Forelimb muscle (tissue), 1 donor: ENCODE measurements around the gene SEPTIN2. TPM values are rescaled to one million over a fixed set of nuclear protein-coding genes. Genes with fewer than 3 reads are reported as not detected.
"Not testable (repeated sequence)": the region's sequence is repeated elsewhere in the genome, so short reads cannot be mapped to it uniquely, and the experiment has no call there.

Experiments
- DNase-seq: peaks from one replicate; pipeline ENCODE4 v3.0.0-alpha.2; 2013; ENCODE audit warnings: low read depth
- polyA plus RNA-seq: library from polyadenylated mRNA; unstranded; fragments of 120-200 nt; gene quantifications from one replicate; pipeline ENCODE4 v1.2.1, GENCODE V29; 2013; ENCODE audit not compliant: insufficient read length

Gene SEPTIN2
- polyA plus RNA-seq, 1 donor, result 275 TPM

GRCh38 chr2:241286348-241287090, 29.2 kb upstream of the SEPTIN2 start:
- no peak for DNase-seq

DNA sequence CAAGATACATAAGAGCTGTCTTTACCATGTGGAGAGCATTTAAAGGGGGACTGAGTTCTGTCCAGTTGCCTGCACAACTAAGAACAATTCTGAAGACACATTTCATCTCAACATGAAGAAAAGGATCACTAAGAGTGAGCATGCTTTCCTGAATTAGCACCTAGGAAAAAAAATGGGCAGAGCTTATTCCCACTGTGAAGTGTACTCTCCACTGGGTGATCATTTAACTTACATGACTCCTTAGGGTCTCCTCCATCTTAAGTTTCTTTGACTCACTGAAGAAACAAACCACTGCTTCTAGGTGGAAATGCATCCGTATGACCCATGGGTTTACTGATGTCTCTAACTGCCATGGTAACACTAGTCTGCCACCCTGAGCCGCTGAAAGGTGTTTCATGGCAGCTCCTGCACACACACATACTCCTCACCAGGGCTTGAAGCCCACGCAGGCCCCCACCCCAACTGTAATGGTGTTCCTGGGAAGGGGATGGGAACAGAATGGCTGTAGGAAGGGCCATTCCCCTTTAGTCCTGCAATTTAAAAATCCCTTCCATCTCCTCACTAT, 27.3 kb upstream of the SEPTIN2 start:
- DNase-seq, result no peak

DNA sequence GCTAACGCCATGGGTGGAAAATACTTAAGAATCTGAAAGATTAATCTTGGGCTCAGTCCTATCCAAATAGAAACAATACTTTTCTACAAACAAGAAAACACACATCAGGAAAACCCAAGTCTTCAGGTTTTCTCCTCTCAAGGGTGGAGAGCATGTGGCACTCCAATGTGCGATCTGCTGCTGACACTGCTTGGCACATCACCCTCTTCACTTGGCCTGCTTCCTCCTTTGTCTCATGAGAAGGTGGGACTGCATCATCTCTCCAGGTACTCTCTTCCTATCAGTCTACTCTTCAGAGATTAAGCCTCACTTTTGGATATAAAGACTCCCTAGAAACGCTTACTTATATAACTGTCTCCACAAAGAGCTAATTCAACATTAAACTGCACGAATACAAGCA, 26.7 kb upstream of the SEPTIN2 start:
- no peak for DNase-seq

DNA sequence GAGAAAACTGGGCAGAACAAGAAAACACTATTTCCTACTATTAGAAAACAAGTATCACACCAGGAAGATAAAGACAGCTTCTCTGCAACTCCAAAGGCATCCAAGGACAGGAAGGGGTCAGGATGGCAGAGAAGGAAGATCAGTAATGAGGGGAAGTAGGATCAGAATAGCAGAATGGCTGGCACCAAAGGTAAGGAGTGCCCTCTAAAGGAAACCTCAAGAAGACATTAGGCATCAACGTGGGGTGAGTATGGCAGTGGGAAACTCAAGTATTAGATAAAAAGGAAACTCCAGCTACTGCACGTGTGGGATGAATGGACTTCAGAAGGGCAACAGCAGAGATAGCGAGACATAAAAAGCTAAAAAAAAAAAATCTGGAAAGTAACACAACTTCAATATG, 26.1 kb upstream of the SEPTIN2 start:
- DNase-seq, result no peak

- no peak for DNase-seq
These were observed 24.6 kb upstream of the SEPTIN2 start for GRCh38 chr2:241291153-241291552.

GRCh38 chr2:241291977-241292376, 23.7 kb upstream of the SEPTIN2 start:
- DNase-seq, result no peak

DNA sequence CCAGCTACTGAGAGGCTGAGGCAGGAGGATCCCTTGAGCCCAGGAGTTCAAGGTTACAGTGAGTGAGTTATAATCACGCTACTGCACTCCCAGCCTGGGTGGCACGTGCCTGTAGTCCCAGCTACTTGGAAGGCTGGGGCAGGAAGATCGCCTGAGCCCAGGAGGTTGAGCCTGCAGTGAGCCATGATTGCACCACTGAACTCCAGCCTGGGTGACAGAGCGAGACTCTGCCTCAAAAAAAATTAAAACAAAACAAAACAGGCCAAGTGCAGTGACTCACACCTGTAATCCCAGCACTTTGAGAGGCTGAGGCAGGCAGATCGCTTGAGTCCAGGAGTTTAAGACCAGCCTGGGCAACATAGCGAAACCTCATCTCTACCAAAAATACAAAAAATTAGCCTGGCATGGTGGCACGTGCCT, 22.3 kb upstream of the SEPTIN2 start:
- not testable (repeated sequence) for DNase-seq

DNA sequence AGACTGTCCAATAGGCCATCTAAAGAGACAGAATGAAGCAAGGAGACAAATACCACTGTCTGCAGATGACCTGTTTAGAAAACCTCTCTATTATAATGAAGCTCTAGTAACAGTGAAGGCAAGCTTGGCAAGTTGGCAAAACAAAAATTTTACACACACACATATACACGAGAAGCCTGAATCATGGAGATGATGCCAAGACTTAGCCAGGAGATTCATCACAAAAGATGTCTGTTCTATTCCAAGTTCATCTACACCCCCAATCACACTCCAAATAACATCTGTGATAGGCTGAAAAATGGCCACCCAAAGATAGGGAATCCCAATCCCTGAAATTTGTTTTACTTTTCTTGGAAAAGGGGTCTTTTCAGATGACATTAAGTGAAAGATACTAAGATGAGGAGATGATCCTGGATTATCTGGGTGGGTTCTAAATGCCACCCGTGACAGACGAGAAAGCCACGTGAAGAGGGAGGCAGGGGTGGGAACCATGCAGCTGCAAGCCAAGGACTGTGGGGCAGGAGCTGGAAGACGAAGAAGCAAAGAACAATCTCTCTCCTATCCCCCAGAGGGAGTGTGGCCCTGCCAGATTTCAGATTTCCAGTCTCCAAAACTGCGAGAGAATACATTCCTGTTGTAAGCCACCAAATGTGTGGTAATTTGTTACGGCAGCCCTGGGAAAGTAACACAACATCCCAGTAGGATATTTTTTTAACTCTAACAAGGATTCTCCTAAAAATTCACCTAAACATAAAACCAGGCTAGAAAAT, 20.2 kb upstream of the SEPTIN2 start:
- no peak for DNase-seq

GRCh38 chr2:241296767-241297166, 19.0 kb upstream of the SEPTIN2 start:
- no peak for DNase-seq

DNA sequence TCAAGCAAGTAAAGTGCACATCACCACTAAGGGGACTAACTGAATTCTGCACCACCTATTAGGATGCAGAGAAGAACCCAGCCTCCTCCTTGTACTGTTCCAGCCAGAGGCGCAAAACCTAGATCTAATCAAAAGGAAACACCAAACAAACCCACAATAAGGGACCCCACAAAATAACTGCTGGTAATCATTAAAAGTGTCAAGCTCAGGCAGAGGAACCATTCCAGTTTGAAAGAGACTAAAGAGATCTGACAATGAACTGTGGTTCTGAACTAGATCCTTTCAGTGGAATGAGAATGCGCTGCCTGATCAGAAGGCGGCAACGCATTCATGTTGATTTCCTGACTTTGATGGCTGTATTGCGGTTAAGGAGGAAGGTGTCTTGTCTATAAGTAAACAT, 17.1 kb upstream of the SEPTIN2 start:
- no peak for DNase-seq

GRCh38 chr2:241300000-241300399, 15.7 kb upstream of the SEPTIN2 start:
- DNase-seq, result no peak

GRCh38 chr2:241302083-241302482, 13.6 kb upstream of the SEPTIN2 start:
- DNase-seq, result no peak

DNA sequence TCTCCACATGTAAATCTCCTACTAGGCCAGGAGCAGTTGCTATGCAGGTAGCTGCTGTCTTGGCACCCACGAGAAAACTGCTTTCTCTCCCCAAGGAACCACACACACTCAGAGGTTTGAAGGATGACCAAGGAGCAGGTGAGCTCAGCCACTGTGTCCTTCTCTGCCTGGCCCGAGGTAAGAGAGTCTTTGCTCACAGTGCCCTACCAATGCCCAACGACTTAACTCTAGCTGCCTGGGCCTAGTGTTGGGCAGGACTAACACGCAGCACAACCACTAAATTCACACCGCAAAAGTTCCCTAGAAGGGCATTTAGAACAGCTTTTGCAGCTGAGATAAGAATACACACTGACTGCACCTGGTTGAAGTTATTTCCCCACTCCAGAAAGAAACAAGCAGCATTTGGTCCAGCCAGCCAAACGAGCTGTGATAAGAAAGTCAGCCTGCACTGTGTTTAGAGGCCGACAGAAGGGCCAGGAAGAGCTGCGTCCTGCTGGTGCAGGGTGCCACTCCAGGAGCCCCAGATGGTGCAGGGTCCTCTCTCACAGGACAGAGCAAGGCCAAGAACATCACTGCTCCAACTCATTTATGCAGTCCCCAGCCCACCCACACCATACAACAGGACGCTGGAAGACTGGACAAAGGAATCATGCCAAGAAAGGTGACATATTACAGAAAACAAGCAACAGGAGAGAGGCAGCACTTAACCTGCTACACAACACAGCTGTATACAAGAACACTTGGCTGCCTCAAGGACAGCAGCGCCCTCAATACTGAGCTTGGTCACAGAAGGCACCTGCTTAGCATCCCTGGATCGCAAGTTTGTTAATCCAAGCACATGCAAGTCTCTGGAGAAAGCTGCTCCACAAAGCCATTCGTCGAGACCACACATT, 12.7 kb upstream of the SEPTIN2 start:
- DNase-seq, result no peak

- no peak for DNase-seq
These were observed 11.6 kb upstream of the SEPTIN2 start for GRCh38 chr2:241304039-241304670.

- no peak for DNase-seq
These were observed 8.7 kb upstream of the SEPTIN2 start for GRCh38 chr2:241307055-241307454.

GRCh38 chr2:241308267-241308666, 7.5 kb upstream of the SEPTIN2 start:
- DNase-seq, result no peak

DNA sequence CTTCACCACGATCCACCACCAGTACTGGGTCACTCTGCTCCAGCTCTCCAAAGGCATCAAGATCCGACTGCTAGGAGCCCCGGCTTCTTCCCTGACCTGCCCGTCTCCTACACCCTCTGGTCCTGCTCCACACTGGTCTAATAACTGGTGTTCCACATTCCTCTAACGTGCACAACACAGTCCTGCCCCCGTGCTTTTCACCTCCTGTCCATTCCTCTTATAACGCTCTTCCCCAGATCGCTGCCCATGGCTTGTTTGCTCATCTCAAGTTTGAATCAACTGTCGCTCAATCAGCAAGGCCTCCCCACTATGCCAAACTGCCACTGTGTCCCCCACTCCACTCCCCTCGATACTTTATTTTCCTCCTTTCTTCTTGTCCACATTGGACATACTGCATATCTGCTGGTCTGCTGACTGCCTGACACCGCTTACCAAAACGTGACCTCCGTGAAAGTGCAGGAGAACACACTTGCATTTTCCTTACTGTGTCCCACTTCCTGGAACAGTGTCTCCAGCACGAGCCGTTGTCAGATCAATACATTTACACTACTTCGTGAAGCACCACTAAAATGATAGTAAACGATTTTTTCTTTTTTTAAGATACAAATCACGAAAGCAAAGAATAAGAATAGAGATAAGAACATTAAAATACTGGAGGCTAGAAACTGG, 6.8 kb upstream of the SEPTIN2 start:
- no peak for DNase-seq

DNA sequence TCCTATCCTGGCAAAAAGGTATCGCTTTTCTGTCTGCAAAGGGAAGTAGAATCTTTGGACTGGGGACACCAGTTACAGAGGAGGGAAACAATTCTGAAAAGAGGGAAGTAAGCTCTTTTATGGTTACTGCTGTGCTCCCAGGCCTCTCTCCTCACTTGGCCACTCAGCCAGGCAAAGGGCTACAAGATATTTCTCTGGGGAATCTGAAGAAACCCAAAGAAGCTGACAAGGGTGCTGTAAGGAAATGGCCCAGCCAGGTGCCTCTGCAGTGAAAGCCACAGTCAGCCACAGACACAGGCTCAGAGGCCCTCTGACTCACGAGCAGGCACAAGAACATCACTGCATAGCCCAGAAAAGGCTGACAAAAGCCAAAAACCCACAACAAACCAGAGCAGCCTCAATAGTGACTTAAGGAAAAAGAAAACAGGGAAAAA, 6.0 kb upstream of the SEPTIN2 start:
- no peak for DNase-seq

- no peak for DNase-seq
These were observed 4.7 kb upstream of the SEPTIN2 start for GRCh38 chr2:241310917-241311566.

GRCh38 chr2:241312082-241312481, 3.6 kb upstream of the SEPTIN2 start:
- no peak for DNase-seq
